NCI-H187 treated with DMSO at 0.1 percent for 48 hours (cell line): Measurements from ENCODE around the gene DNAJC7.
"Not testable (repeated sequence)": the region's sequence is repeated elsewhere in the genome, so short reads cannot be mapped to it uniquely, and the experiment has no call there.

ENCODE experiments used
- DNase-seq: peaks from one replicate; lab custom pipeline; 2025; lab: John Stamatoyannopoulos, UW

Gene DNAJC7

DNA sequence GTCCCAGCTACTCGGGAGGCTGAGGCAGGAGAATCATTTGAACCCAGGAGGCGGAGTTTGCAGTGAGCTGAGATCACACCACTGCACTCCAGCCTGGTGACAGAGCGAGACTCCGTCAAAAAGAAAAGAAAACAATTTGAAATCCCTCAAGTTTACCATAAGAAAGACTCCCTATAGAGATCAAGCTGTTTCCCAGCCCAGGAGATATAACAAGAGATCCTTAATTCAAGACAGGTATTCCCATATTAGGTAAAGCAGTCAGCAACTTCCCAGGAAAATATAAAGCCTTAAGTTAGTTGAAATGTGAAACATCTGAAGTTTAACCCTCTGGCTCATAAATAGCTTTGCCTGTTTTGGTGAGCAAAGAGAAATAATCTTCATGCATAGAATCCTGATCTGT, 4.9 kb downstream of the DNAJC7 start:
- not testable (repeated sequence) for DNase-seq

DNA sequence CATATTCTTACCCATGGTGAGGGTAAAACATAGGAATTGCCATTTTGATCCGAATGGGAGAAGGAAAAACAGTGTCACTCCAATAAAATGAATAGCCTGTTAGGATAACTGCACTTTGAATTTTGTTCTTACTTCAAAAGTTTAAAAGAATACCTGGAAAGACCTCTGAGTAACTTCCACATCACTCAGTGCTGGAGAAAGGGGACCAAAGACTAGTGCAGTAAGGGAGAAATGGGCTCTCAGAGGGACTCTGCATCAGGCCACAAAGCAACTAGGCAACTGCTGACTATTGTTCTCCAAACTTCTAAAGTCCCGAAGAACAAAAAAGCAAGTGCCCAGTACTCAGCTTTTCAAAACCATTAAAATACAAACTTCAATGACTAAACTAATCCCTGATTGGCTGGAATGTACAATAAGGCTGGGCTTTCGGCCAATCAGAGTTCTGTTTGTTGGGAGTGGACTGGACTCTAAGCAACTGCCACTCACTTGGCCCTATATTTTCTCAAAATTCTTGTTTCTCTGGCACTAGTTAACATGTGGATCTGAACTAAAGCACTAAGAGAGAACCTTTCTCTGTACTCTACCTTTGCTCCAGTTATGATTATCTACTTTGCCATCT, 6.2 kb downstream of the DNAJC7 start:
- DNase-seq: no peak

DNA sequence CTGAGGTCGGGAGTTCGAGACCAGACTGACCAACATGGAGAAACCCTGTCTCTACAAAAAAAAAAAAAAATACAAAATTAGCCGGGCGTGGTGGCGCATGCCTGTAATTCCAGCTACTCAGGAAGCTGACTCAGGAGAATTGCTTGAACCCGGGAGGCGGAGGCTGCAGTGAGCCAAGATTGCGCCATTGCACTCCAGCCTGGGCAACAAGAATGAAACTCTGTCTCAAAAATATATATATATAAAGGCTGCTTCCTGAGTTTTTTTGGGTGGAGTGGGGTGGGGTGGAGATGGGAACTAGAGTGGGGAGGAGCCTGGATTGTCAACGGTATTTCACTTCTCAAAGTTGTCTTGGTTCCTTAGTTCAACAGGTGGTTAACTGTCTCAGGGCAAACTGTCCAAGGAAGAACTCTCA, 7.0 kb downstream of the DNAJC7 start:
- DNase-seq: not testable (repeated sequence)

DNA sequence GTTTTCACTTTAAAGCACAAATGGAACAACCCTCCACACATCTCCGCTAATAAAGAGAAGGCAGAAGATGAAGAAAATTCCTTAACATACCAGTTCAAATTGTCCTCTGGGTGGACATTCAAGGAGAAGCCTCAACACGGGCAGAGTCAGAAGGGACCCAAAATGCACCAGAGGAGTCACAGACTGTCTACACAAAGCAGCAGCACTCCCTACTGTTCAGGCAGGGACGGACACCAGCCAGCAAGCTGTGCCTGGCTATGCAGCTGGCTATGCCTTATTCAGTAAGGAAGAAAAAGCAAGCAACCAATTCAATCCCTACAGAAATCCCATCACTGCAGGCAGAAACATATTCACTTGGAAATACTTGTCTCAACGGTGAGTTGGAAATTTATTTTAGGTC, 8.1 kb downstream of the DNAJC7 start:
- no peak for DNase-seq

DNA sequence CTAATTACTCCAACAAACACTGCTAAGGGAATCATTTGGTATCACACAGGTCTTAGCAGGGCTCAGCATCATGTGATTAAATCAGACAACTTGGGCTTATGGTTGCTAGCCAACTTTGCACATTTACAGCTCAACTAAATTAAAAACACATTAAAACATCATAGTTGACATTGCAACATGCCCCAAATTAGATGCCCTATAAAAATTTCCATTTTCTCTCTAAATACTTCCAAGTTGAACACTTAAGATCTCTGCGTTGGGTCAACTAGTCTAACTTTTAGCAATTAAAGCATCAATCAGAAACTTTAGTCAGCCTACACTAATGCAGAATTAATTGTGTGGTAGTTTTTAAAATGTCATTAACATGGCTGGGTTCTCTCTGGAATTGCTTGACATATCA, 12.1 kb downstream of the DNAJC7 start:
- DNase-seq: no peak

GRCh38 chr17:42002792-42003301, 14.4 kb downstream of the DNAJC7 start:
- no peak for DNase-seq

GRCh38 chr17:42002175-42002791, 15.0 kb downstream of the DNAJC7 start:
- no peak for DNase-seq

GRCh38 chr17:42001729-42002128, 15.5 kb downstream of the DNAJC7 start:
- DNase-seq: no peak

GRCh38 chr17:42000413-42001133, 16.7 kb downstream of the DNAJC7 start:
- no peak for DNase-seq

DNA sequence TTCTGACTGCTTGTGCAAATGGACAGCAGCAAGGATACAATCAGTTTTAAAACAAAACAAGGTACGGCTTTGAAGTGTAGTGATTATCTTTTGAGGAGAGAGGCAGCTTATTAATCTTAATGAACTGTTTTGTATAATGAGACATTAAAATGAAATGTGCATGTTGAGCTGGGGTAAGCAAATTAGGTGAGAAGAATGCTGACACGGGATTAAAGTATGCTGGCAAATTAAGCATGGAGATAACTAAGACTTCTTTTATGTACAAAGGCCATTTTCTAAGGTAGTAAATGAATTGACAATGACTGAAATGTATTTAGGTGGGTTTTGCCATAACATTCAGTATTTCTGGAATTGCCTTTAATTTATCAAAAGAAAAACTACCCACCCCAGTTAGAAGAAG, 18.7 kb downstream of the DNAJC7 start:
- DNase-seq: no peak

DNA sequence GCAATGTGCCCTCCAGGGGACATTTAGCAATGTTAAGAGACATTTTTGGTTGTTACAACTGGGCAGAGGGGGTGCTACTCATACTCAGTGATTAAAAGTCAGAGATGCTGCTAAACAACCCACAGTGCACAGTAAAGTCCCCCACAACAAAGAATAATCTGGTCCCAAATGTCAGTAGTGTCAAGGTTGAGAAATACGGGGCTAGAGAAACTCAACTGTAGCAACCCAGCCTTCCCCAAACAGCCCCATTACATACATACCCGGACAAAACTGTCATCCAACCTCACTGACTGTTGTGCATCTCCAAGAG, 20.4 kb downstream of the DNAJC7 start:
- DNase-seq: no peak

GRCh38 chr17:41992576-41992975, 24.7 kb downstream of the DNAJC7 start:
- no peak for DNase-seq

DNA sequence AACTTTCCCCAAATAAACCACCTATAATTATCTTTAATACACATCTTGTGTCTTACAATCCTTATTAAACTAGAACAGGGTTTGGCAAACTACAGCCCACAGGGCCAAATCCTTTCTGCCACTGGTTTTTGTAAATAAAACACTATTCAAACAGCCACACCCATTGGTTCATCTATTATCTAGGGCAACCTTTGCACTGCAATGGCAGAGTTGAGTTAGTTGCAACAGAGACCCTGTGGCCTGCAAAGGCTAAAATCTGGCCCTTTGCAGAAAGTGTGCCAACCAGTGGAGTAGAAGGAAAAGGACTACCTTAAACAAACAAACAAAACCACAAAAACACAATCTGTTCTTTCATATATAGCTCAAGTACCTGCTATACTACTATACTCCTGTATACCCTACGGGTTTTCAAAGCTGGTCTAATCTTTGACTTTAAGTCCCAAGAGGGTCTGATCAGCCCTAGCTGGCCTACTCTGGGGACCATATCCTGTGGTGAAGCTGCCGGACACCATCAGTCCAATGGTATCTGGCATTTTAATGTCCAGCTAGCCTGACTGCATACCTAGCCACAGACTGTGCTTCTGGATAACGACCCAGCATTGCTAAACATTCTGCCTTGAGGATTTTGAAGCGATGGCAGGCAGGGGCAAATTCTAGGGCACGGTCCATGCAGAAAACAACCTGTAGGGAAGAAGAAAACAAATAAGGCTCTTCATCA, 27.4 kb downstream of the DNAJC7 start:
- DNase-seq: no peak

GRCh38 chr17:41988418-41988817, 28.8 kb downstream of the DNAJC7 start:
- DNase-seq: no peak

GRCh38 chr17:41987642-41988041, 29.6 kb downstream of the DNAJC7 start:
- DNase-seq: peak; percentile 69

DNA sequence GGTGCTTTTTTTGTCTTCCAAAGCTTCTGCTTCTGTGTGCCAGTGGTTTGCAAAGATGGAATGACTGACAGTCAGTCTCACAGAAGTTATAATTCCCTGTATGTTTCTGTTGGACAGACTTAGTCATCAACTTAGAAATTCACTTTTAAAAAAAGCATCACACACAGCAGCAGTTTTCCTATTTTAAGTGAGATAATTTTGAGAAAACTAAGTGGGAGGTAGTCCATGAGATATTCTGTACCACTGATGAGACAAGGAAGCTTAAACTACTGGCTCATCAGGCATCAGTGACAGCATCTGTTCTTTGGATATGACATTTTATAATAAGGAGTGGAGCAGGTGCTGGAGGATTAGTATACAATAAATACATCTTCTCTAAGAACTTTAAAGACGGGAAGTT, 30.6 kb downstream of the DNAJC7 start:
- DNase-seq: no peak

- DNase-seq: no peak
These were observed 31.3 kb downstream of the DNAJC7 start for GRCh38 chr17:41985919-41986318.

- DNase-seq: no peak
These were observed 32.8 kb downstream of the DNAJC7 start for GRCh38 chr17:41984454-41984853.

GRCh38 chr17:41982026-41982760, 35.0 kb downstream of the DNAJC7 start:
- no peak for DNase-seq

- DNase-seq: no peak
These were observed 39.2 kb downstream of the DNAJC7 start for GRCh38 chr17:41977991-41978390.

DNA sequence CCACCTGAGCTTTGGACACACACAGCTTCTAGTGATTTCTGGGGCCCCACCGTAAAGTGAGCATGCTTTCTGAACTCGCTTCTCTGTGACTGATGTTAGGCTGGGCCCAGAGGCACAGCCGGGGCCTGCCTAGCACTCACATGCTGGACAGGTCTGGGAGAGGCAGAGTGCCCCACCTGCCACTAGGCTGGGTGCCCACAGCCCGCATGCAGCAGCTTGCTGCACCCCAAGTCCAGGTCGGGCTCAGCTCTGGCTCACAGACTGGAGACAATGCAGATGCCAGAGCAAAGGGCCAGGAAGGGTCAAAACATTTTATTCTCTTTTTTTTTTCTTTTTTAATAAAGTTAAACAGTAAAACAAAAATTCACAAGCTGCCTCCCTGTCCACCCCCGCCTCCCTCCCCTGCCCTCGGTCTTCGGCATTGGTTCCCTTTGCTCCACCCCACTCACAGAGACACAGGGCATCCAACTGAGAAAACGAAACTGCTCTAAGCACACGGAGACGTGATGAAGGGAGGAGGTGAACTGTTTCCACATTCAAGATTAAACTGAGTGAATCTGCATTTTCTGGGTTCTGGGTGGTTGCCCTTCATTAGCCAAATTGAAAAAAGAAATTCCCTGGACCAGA, 41.0 kb downstream of the DNAJC7 start:
- DNase-seq: no peak
